Endodermal cell (in vitro differentiated cells): ENCODE results near the gene TRIM72. TPM values are rescaled to one million over a fixed set of nuclear protein-coding genes. Genes with fewer than 3 reads are reported as not detected.
"Not testable (repeated sequence)": the region's sequence is repeated elsewhere in the genome, so short reads cannot be mapped to it uniquely, and the experiment has no call there.

Experiments
- DNase-seq: peaks from one replicate; pipeline ENCODE4 v3.0.0-alpha.2; 2017
- H3K27ac ChIP-seq: 2 replicates; pipeline ENCODE4 v1.5.1; 2013; ENCODE audit warnings: mild to moderate bottlenecking, low read depth, low read length, moderate library complexity
- H3K27me3 ChIP-seq: 2 replicates; pipeline ENCODE4 v1.6.1; 2013; ENCODE audit warnings: mild to moderate bottlenecking, low read length, moderate library complexity; ENCODE audit not compliant: insufficient read depth, control insufficient read depth, poor library complexity, severe bottlenecking
- H3K36me3 ChIP-seq: 2 replicates; pipeline ENCODE4 v1.7.0; 2013; ENCODE audit warnings: mild to moderate bottlenecking, low read length, moderate library complexity; ENCODE audit not compliant: control insufficient read depth, insufficient read depth
- H3K4me1 ChIP-seq: one replicate; pipeline ENCODE4 v1.7.0; 2013; ENCODE audit warnings: low read length; ENCODE audit not compliant: control insufficient read depth, insufficient read depth
- H3K4me3 ChIP-seq: 2 replicates; pipeline ENCODE4 v1.5.1; 2013; ENCODE audit warnings: mild to moderate bottlenecking, low read length, moderate library complexity
- H3K9ac ChIP-seq: 2 replicates; pipeline ENCODE4 v1.6.1; 2013; ENCODE audit warnings: mild to moderate bottlenecking, low read length, moderate library complexity; ENCODE audit not compliant: poor library complexity, severe bottlenecking; ENCODE audit errors: extremely low read depth
- H3K9me3 ChIP-seq: 2 replicates; pipeline ENCODE4 v1.6.1; 2013; ENCODE audit warnings: mild to moderate bottlenecking, low read length, moderate library complexity; ENCODE audit not compliant: control insufficient read depth
- H3K27ac Mint-ChIP-seq: 2 replicates; pipeline ENCODE4 v1.8.0; 2020; ENCODE audit warnings: mixed read lengths
- H3K27me3 Mint-ChIP-seq: 2 replicates; pipeline ENCODE4 v1.8.0; 2021; ENCODE audit warnings: mild to moderate bottlenecking, mixed read lengths; ENCODE audit not compliant: insufficient read depth
- H3K36me3 Mint-ChIP-seq: 2 replicates; pipeline ENCODE4 v1.8.0; 2020; ENCODE audit warnings: low read depth, mixed read lengths
- H3K4me1 Mint-ChIP-seq: 2 replicates; pipeline ENCODE4 v1.8.0; 2020; ENCODE audit warnings: mixed read lengths
- H3K4me3 Mint-ChIP-seq: 2 replicates; pipeline ENCODE4 v1.8.0; 2020; ENCODE audit warnings: mild to moderate bottlenecking, moderate library complexity, mixed read lengths
- H3K9me3 Mint-ChIP-seq: 2 replicates; pipeline ENCODE4 v1.8.0; 2020; ENCODE audit warnings: mild to moderate bottlenecking, mixed read lengths
- WGBS, 2 experiments: methylation state at CpG; one replicate each; pipeline versions ENCODE4 v1.1.5 to v1.1.7; 2013; ENCODE audit warnings: missing lambda C conversion rate in 2 of 2, mixed read lengths in 1 of 2; ENCODE audit not compliant: insufficient coverage in 1 of 2, insufficient read length in 1 of 2; 5-methylcytosine and 5-hydroxymethylcytosine counted together
- total RNA-seq, 2 donors: library from RNA; stranded (reverse); fragmentation: NEBNext Ultra II Directional in 1 of 2; extraction: Animal tissue kit (Norgen Biotek cat#: 25700) in 1 of 2; gene quantifications; 2 replicates in 1 of 2; 3 replicates in 1 of 2; pipeline ENCODE4 v1.2.1, GENCODE V29; 2021
- TF ChIP-seq, protein P1 (sequence below): fragments of 200-600 bp; sonication (generic); conservative IDR thresholded peaks from 2 replicates; pipeline ENCODE4 v1.5.0; 2021; ENCODE audit warnings: antibody characterized with exemption, mild to moderate bottlenecking

Gene TRIM72
- total RNA-seq, 2 donors from 2014 or later, result 0.15 to 0.20 TPM

- DNase-seq, result no peak
- no peak overlapping the region for H3K9ac ChIP-seq
- H3K27me3 Mint-ChIP-seq, result peaks cover 2% of the 10 kb centered on the region
- no peaks in the 10 kb centered on the region for H3K4me1 ChIP-seq
- no peak overlapping the region for H3K27ac ChIP-seq
- no peaks in the 10 kb centered on the region for H3K36me3 ChIP-seq
- no peaks in the 10 kb centered on the region for H3K27me3 ChIP-seq
- H3K9me3 ChIP-seq, result no peaks in the 10 kb centered on the region
- no peak overlapping the region for H3K4me3 Mint-ChIP-seq
- H3K9me3 Mint-ChIP-seq, result peaks cover 3% of the 10 kb centered on the region
- TF ChIP-seq, protein P1, sequence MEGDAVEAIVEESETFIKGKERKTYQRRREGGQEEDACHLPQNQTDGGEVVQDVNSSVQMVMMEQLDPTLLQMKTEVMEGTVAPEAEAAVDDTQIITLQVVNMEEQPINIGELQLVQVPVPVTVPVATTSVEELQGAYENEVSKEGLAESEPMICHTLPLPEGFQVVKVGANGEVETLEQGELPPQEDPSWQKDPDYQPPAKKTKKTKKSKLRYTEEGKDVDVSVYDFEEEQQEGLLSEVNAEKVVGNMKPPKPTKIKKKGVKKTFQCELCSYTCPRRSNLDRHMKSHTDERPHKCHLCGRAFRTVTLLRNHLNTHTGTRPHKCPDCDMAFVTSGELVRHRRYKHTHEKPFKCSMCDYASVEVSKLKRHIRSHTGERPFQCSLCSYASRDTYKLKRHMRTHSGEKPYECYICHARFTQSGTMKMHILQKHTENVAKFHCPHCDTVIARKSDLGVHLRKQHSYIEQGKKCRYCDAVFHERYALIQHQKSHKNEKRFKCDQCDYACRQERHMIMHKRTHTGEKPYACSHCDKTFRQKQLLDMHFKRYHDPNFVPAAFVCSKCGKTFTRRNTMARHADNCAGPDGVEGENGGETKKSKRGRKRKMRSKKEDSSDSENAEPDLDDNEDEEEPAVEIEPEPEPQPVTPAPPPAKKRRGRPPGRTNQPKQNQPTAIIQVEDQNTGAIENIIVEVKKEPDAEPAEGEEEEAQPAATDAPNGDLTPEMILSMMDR, result no peak
- no peaks in the 10 kb centered on the region for H3K4me1 Mint-ChIP-seq
- H3K27ac Mint-ChIP-seq, result no peak overlapping the region
- H3K4me3 ChIP-seq, result no peak overlapping the region
- WGBS, 2 experiments, result 91 to 92% methylated on average over 10 to 15 of the region's 15 CpGs
- no peaks in the 10 kb centered on the region for H3K36me3 Mint-ChIP-seq
Measured at GRCh38 chr16:31274831-31275816, 61.2 kb downstream of the TRIM72 start.

DNA sequence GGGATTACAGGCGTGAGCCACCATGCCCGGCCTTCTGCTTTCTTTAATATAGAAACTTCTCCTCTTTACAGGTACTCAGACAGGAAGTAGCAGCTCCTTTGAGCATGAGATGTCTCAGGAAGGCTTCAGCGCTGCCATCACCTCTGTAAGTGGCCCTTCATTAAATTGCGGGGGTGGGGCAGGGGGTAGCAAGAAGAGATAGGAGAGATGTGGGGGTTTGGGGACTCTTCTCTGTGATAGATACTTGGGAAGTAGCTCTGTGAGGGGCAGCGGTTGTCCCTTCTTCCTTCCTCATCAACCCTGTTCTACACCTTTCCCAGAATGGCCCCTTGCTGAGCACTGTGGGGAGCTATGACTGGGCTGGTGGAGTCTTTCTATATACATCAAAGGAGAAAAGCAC, 62.7 kb downstream of the TRIM72 start:
- Histone ChIP-seq H3K4me1 (no peaks in the 10 kb centered on the region), H3K27ac (no peak overlapping the region), H3K27me3 (no peaks in the 10 kb centered on the region), H3K36me3 (no peaks in the 10 kb centered on the region), H3K9ac (no peak overlapping the region), H3K9me3 (no peaks in the 10 kb centered on the region), H3K4me3 (no peak overlapping the region)
- no peaks in the 10 kb centered on the region for H3K36me3 Mint-ChIP-seq
- H3K27me3 Mint-ChIP-seq, result peaks cover 2% of the 10 kb centered on the region
- no peak for DNase-seq
- H3K4me3 Mint-ChIP-seq, result no peak overlapping the region
- WGBS, 2 experiments, result 89 to 90% methylated on average over 3 to 4 of the region's 5 CpGs
- H3K4me1 Mint-ChIP-seq, result no peaks in the 10 kb centered on the region
- peaks cover 7% of the 10 kb centered on the region for H3K9me3 Mint-ChIP-seq
- TF ChIP-seq, protein P1, result no peak
- H3K27ac Mint-ChIP-seq, result no peak overlapping the region

DNA sequence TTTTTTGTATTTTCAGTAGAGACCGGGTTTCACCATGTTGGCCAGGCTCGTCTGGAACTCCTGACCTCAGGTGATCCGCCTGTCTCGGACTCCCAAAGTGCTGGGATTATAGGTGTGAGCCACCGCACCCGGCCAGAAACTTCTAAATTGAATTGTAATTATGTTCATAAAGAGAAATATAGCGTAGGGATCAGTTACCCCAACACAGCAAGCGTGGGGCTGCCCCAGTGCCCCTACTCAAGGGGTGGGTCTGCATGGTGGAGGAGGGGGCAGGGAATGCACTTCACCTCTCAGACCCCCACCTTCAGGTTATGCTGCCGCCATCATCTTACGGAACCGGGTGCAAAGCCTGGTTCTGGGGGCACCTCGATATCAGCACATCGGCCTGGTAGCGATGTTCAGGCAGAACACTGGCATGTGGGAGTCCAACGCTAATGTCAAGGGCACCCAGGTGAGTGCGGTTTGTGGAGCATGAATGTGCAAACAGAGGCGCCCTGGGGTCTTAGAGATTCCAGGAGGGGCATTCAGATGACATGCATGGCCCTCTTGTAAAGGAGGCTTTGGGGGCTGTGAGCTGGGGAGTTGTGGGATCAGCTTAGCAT, 63.8 kb downstream of the TRIM72 start:
- H3K4me3 ChIP-seq, result no peak overlapping the region
- H3K4me1 Mint-ChIP-seq, result no peaks in the 10 kb centered on the region
- H3K27me3 ChIP-seq, result no peaks in the 10 kb centered on the region
- no peaks in the 10 kb centered on the region for H3K9me3 ChIP-seq
- H3K36me3 Mint-ChIP-seq, result no peaks in the 10 kb centered on the region
- no peaks in the 10 kb centered on the region for H3K4me1 ChIP-seq
- 87 to 94% methylated on average over 13 to 17 of the region's 17 CpGs for WGBS, 2 experiments
- H3K27ac ChIP-seq, result no peak overlapping the region
- no peaks in the 10 kb centered on the region for H3K36me3 ChIP-seq
- TF ChIP-seq, protein P1, result no peak
- DNase-seq, result no peak
- peaks cover 9% of the 10 kb centered on the region for H3K9me3 Mint-ChIP-seq
- H3K4me3 Mint-ChIP-seq, result no peak overlapping the region
- H3K9ac ChIP-seq, result no peak overlapping the region
- H3K27ac Mint-ChIP-seq, result no peak overlapping the region
- peaks cover 2% of the 10 kb centered on the region for H3K27me3 Mint-ChIP-seq

DNA sequence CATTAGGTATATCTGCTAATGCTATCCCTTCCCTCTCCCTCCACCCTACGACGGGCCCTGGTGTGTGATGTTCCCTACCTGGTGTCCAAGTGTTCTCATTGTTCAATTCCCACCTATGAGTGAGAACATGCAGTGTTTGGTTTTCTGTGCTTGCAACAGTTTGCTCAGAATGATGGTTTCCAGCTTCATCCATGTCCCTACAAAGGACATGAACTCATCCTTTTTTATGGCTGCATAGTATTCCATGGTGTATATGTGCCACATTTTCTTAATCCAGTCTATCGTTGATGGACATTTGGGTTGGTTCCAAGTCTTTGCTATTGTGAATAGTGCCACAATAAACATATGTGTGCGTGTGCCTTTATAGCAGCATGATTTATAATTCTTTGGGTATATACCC, 64.9 kb downstream of the TRIM72 start:
- not testable (repeated sequence) for H3K9ac ChIP-seq, H3K9me3 ChIP-seq, H3K4me3 ChIP-seq, H3K27ac ChIP-seq, H3K4me3 Mint-ChIP-seq, H3K27me3 Mint-ChIP-seq, H3K36me3 ChIP-seq, H3K36me3 Mint-ChIP-seq, H3K27ac Mint-ChIP-seq, H3K27me3 ChIP-seq, H3K4me1 ChIP-seq, H3K4me1 Mint-ChIP-seq, DNase-seq
- whole genome bisulfite sequencing, 2 experiments, result 95 to 100% methylated on average over 2 of the region's 4 CpGs
- H3K9me3 Mint-ChIP-seq, result peaks cover 18% of the 10 kb centered on the region
